Dermis blood vessel endothelial cell (primary cell): ENCODE results near the gene KLC3. TPM values are rescaled to one million over a fixed set of nuclear protein-coding genes. Genes with fewer than 3 reads are reported as not detected.

Source experiments
- DNase-seq: peaks from one replicate; pipeline ENCODE4 v3.0.0; 2010
- total RNA-seq: library from RNA; depleted of rRNA; stranded (reverse); fragments of >200 nt; gene quantifications from 2 replicates; pipeline ENCODE4 v1.2.3, GENCODE V29; 2014

The KLC3 gene
- total RNA-seq, 1 donor from 2014 or later: 0.17 TPM

DNA sequence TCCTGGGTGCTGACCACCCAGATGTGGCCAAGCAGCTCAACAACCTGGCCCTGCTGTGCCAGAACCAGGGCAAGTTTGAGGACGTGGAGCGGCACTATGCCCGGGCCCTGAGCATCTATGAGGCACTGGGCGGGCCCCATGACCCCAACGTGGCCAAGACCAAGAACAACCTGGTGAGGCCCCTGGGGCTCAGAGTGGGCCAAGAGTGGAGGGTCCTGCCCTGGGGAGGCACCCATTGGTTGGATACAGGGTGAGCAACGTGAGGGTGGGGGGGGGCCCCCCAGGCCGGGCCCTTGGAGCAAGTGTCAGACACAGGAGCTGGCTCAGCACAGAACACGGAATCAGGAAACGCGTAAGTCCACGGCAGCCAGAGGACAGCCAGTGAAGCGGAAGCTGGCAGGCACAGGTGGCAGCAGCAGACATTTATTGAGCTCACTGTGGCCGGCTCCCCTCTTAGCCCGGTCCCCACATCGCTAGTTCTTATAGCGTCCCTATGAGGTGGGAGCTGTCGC lies 8.9 kb downstream of the KLC3 start:
- DNase-seq: no peak

DNA sequence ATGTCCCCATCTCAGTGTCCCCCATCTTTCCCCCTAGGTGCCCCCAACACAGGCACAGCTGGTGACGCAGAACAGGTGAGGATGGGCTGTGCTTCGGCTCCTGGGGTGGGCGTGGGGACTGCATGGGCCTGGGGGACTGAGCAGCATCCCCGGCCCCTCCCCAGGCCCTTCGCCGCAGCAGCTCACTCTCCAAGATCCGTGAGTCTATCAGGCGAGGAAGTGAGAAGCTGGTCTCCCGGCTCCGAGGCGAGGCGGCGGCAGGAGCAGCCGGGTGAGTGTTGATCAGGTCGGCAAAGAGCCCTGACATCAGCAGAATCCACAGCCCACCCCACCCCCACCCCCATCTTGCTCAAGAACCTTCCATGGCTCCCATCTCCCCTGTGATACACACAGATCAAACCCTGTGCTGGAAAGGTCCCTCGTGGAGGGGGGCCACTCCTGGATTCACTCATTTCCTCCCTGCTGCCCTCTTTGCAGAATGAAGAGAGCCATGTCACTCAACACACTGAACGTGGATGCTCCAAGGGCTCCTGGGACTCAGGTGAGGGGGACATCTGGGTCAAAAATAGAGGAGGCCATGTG lies 10.0 kb downstream of the KLC3 start:
- DNase-seq: no peak

DNA sequence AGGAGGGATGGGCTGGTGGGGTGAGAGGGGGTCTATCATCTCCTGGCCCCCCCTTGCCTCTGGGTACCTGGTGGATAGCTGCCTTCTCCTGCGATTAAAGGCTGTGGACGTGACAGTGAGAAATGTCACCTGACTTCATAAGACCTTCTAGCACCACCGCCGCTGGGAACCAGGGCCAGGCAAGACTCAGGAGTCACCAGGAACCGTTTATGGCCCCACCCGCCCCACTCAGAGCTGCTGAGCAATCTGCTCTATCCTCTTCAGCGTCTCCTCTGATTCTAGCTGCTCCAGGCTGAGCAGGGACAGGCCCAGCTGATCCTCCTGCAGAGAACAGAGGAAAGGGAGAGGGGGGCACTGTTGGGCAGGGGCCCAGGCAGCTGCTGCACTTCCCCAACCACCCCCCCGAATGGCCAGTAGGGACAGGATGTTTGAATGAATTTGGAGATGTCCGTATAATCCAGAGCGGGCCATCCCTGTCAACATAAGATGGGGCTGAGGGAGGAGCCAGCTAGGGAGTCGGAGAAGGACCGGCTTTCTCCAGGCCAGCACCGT lies 10.9 kb downstream of the KLC3 start:
- no peak for DNase-seq

DNA sequence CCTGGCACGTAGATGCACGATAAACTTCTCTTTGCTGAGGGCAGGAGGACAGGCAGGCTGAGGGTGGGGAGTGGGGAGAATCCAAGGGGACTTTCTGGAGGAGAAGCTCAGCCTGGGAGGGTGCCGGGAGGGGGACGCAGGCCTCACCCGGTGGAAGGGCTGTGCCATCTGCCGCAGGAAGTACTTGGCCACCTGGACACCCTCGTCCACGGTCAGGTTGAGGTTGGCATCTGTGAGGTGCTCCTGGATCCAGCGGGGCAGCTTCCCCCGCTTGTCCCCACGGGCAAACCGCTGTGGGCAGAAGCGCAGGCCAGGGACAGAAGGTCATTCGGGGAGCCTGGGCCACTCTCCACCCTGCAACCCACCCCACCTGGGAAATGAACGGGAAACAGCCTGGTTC lies 11.5 kb downstream of the KLC3 start:
- DNase-seq: no peak

DNA sequence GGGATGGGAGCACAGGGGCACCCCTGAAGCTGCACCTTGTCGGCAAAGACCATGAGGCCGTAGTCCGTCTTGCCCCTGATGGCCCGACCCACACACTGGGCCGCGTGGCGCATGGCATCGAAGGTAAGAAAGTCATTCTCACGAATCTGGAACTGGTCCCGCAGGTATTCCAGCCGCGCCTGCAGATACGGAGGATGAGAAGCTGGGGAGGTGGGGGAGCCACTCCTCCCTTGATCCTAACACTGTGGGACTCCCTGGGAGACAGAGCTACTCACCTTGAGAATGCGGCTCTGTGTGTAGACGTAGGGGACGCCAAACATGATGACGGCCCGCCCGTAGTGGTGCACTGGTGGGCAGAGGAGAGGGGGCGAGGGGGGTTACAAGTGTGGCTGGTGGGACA lies 11.9 kb downstream of the KLC3 start:
- no peak for DNase-seq

DNA sequence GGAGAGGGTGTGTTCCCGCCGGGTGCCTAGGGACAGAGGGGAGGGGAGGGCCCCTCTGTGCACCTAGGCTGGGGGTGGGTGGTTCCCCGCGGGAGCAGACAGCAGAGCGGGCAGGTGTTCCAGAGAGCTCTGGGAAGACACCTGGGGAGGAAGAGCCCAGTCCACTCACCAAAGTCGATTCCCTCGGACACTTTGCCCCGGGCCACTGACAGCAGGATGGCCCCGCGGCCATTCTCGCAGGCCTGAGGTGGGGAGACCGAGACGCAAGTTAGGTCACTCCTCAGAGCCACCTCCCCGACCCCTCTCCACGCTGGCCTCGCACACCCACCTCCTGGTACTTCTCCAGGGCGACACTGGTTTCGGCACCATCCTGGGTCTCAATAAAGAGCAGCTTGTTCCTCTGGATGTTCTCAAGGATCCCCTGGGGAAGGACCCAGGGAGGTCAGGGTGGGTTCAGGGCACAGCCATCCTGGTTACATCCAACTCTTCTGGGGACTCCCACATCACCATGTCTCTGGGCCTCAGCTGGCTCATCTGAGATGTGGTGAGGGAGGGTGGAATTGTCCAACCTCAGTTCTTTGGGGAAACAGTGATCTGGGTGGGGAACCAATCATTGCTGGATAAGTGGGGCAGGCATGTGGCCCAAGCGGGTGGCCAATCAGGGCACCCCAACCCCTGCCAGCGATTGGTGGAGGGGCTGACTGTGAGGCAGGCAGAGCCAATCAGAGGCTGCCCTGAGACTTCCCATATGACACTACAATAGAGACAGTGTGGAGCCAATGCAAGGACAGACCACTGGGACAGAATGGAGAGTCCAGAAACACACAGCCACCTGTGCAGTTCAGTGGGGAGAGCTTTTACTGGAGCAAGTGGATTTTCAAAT lies 12.6 kb downstream of the KLC3 start:
- DNase-seq: peak; percentile 20

DNA sequence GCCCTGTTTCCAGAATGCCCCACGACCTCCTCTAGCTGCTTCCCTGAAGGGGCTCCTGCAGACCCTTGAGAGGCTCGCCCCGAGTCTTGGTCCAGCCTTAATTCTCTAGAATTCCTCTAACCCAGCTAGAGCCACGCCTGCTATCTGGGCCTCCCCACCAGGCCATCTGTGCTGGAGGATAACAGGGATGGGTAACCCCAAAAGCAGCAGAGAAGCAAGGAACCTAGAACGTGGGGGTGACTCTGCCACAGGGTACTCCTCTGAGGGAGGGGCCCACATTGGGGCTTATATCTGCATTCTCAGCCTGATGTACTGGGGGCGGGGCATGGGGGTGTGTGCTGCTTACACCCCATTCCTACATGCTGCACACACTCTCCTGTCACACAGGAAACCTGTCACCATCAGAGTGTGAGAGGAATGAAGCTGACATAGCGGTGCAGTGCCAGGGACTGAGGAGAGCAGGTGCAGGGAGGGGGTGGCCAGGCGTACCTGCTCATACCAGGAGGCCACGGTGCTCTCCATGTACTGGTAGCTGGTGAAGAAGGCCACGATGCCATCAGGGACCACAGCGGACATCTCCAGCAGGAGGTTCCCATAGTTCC lies 13.8 kb downstream of the KLC3 start:
- no peak for DNase-seq

DNA sequence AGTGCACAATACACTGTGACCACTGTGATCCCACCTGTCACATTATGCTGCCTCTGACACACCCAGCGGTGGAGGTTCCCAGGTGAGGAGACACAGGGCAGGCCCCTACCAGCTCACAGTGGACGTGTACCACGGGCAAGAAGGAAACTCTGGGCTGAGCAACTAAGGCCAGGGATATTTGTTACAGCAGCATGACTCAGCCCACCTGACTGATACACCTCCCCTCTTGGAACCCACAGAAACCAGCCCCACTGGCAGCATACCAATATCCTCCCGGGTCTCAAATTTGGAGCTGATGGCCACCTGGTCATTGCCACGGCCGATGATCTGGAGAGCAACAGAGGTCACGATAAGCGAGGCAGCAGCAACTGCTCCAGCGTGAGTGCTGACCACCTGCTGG lies 14.9 kb downstream of the KLC3 start:
- no peak for DNase-seq

DNA sequence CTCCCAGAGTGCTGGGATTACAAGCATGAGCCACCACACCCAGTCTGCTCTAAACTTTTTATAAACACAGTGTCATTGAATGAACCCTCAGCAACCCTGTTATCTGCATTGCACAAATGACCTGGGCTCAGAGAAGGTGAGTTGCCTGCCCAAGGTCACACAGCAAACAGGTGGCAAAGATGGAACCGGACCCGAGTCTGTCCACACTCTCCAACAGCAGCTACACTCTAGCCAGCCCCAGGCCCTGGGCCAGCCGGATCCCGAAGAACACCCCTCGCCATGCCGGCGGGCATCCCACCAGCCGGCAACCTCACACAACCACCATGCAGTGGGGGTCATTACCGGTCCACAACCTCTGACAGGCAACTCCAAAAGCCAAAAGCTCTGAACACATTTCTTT lies 15.4 kb downstream of the KLC3 start:
- DNase-seq: no peak

DNA sequence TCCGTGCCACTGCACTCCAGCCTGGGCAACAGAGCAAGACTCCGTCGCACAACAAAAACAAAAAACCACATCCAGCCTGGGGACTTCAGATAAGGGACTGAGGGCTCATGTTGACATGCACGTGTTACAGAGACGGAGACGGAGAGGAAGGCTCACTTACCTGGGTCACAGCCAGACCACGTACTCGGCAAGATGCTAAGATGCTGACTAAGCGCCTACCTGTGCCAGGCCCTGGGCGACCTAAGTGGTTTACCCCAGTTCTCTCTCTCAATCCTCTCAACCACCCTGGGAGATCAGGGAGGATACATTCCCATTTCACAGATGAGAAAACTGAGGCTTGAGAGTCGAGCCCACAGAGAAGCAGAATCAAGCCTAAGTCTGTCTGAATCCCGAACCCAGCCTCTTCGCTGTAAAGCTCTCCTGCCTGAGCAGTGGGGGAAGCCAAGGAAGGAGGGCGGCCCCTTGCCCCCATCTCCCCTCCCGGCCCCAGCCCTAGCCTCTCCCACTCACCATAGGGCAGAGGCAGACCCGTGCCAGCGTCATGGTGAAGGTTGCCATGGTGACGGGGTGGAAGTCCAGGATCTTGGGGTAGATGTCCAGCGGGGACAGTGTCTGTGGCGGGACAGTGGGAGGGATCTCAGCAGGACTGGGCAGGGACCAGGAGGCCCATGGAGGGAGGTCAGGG lies 16.4 kb downstream of the KLC3 start:
- no peak for DNase-seq

DNA sequence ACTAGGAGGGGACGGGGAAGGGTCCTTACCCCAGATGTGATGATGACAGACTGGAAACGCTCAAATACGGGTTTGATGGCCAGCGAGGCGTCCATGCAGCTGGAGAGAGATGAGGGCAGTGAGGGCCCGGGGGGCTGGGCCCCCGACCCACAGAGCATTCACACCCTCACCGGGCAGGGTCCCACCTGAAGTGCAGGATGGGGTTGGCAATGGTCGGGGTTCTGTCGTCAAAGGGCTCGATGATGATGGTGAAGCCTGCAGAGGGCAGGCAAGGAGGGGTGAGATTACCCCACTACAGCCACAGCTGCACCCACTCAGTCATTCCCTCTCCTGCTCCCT lies 16.9 kb downstream of the KLC3 start:
- no peak for DNase-seq

DNA sequence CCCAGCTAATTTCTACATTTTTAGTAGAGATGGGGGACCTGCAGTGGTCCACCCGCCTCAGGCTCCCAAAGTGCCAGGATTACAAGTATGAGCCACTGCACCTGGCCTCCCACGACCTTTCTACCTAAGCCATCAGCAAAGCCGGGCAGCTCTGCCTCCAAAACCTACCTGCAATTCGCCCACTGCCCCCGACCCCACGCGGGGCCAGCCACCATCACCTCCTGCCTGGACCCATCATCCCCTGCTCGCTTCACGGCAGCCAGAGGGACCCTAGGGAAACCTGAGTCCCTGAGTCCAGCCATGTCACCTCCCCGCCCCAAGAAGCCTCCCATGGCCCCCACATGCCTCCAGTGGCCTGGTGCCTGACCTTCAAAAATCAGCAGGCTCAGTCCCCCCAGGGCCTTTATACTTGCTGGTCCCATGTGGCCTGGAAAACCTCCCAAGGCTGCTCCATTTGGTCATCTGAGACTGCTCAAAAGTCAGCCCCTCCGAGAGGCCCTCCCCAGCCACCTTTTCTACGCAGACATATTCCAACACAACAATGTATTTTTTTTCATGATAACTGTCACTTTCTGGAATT lies 17.8 kb downstream of the KLC3 start:
- DNase-seq: no peak

DNA sequence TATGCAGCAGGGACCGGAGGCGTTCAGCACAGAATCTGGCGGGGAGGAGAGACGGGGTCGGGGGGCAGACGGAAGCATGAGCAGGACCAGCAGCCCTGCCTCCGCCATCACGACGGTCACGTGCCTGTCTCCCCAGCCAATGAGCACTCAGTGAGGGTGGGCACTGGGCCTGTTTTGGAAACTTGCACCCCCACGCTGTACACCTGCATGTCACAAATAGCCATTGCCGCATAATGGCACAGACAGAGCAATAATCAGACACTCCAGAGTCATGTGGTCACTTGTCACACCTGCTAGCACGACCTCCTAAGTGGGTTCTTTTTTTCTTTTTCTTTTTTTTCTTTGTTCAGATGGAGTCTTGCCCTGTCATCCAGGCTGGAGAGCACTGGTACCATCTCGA lies 21.1 kb downstream of the KLC3 start:
- no peak for DNase-seq

DNA sequence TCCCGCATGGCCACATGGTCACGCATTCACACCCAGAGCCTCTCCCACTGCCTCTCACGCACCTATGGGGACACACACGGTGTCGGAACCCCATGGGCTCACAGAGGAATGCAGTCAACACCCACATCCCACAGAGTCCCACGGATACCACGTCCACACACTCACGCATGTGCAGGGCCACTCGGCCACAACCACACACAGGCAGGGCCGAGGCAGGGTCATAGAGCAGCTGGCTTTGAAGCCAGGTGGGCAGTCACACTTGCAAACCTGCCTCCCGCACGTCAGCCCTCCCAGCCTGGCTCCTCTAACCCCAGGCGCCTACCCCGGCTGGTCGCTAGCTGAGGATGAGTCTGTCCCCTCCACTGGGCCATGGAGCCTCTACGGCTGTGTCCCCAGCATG lies 21.7 kb downstream of the KLC3 start:
- no peak for DNase-seq

DNA sequence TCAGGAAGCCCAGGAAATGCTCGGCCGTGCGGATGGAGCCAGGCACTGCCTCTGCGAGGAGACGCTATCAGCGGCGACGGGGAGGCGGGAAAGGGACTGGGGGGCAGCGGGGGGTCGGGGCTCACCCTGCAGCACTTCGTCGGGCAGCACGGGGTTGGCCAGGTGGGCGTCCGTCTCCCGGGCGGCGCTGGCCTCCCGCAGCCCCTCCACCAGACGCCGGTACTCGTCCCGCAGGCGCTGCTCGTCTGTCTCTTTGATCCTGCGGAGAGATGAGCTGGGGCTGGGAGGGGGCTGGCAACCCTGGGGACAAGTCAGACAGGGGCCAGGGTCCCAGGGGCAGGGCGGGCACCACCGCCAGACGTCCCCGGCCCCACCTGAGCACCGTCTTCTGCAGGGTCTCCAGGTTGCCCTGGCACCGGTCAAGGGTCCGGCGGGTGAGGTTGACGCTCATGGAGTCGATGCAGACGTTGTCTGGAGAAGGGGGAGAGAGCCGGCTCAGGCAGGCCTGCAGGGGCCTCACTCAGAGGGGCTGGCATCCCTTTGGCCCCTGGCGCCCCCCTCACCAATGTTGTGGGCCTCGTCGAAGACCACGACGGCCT lies 23.4 kb downstream of the KLC3 start:
- no peak for DNase-seq

DNA sequence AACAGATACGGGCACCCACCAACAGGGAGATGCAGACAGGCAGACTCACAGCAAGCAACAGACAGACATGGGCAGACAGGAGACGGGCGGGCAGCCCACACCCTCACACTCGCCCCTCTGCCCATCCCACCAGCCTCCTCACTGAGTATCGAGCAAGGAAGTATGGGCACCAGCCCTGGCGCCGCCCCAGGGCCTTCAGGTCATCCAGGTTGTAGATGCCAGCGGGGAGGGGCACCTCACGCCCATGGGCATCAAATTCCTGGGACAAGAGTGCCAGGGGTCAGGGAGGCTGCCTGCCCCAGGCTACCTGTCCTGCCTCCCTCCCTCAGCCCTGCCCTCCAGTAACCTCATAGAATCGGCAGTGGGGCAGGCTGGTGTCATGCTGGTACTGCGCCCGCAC lies 24.1 kb downstream of the KLC3 start:
- no peak for DNase-seq

DNA sequence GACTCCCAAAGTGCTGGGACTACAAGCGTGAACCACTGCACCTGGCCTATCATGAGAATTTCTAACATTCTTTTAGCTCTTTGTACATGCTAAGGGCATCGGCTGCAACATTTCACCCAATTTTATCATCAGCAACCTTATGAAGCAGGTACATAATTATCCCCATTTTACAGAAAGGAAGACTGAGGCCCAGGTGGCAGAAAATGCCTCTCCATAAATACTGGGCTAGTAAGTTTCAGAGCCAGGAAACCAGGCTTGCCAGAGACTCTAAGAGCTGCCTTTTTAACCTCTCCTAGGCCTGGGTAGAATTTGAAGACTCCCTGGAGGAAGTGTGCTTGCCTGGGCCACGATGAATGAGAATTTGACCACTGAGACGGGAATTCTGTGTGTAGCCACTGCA lies 27.6 kb downstream of the KLC3 start:
- no peak for DNase-seq

DNA sequence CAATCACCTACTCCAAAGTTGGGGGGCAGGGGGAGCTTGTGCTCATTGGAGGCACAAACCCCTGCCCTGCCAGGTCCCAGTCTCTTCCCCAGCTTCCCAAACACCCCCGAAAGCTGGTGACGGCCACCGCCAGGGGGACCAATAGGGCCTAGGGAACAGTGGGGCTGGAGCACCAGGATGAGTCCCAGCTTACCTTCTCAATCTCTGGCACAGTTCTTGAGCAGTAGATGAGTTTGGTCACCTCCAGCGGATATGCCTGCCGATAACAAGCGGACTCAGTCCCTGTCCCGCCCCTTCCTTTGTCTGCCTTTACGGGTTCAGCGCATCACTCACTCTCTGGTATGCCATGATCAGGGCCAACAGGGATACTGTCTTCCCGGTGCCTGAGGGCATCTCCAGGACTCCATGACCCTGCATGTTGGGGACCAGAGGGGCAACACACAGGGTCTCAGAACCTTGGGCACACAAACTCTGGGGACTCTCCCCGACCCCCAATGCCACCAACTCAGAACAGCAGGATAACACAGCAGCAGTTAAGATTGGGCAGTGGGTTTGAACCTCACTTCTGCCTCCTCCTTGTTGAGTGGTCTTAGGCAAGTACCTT lies 28.3 kb downstream of the KLC3 start:
- peak; percentile 31 for DNase-seq

DNA sequence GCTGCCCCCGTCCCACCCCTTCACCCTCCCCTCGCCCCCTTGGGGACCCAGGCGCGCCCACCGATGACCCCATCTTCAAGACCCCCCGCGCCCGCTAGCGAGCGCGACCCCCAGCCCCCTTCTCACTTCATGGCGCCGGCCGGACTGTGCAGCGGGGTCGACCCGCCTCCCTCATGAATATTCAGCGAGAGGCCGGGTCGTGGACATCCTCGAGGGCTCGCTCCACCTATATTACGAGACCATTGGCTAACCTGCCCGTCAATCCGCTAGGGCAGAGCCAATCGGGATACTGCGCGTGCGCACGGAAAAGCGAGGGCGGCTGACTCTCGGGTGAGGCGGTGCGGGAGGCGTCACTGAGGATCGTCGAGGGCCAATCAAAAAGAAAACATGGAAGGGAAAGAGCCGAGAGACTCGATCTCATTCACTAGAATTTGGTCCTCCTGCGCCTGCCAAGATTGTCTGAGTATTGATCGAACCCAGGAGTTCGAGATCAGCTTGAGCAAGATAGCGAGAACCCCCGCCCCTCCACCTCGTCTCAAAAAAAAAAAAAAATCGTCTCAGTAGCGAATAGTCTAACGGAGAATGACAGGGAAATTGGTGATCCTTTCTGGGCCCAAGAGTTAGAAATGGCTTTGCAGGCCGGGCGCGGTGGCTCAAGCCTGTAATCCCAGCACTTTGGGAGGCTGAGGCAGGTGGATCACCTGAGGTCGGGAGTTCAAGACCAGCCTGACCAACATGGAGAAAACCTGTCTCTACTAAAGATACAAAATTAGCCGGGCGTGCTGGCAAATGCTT lies 30.1 kb downstream of the KLC3 start, which contains the start of gene ERCC2:
Gene ERCC2, minus strand, starts transcription at position 164 of the 795 bp plus-strand sequence. Its CDS starts 33 bp downstream, at position 131.
- peak; percentile 99 for DNase-seq

DNA sequence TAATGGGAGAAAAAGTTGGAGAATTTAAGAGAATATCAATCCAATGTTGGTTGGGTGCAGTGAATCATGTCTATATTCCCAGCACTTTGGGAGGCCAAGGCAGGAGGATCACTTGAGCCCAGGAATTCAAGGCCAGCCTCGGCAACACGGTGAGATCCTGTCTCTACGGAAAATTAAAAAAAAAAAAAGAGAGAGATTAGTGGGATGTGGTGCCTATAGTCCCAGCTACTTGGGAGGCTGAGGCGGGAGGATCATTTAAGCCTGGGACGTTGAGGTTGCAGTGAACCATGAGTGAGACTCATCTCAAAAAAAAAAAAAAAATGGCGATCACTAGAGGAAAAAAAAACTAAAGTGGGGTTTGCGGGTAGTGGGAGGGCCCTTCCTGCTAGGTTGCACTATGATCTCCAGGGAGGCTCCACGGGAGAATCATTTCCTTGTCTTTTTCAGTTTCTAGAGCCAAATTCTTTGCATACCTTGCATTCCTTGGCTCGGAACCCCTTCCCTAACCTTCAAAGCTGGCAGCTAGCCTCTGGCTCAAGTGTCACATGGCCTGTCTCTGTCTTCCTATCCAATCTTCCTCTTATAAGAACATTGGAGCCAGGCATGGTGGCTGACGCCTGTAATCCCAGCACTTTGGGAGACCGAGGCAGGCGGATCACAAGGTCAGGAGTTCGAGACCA lies 35.6 kb downstream of the KLC3 start:
- DNase-seq: peak; percentile 96
